Mucosa of stomach (tissue), 1 donor: ENCODE data around the gene NDUFB10.

Experiments used
- H3K27me3 ChIP-seq: one replicate; pipeline ENCODE4 v1.7.0; 2013; ENCODE audit warnings: mild to moderate bottlenecking, low read length; ENCODE audit not compliant: control insufficient read depth, insufficient read depth
- H3K36me3 ChIP-seq: one replicate; pipeline ENCODE4 v1.7.0; 2013; ENCODE audit warnings: low read length; ENCODE audit not compliant: control insufficient read depth, insufficient read depth
- H3K4me1 ChIP-seq: one replicate; pipeline ENCODE4 v1.7.0; 2013; ENCODE audit warnings: mild to moderate bottlenecking, low read length; ENCODE audit not compliant: control insufficient read depth, insufficient read depth
- H3K4me3 ChIP-seq: one replicate; pipeline ENCODE4 v1.7.0; 2013; ENCODE audit warnings: low read length
- H3K9ac ChIP-seq: one replicate; pipeline ENCODE4 v1.7.0; 2013; ENCODE audit warnings: mild to moderate bottlenecking, low read length, moderate library complexity
- H3K9me3 ChIP-seq: one replicate; pipeline ENCODE4 v1.7.0; 2013; ENCODE audit warnings: mild to moderate bottlenecking, low read length, moderate library complexity; ENCODE audit not compliant: control insufficient read depth
- donor health status: Pancreatic carcinoma.

NDUFB10 gene

GRCh38 chr16:2008009-2008526 is 48.7 kb downstream of the NDUFB10 start:
- Histone ChIP-seq H3K27me3 (no peaks in the 10 kb centered on the region), H3K9ac (peak overlapping the region; percentile 97), H3K4me1 (peaks cover 65% of the 10 kb centered on the region), H3K9me3 (no peaks in the 10 kb centered on the region), H3K36me3 (peaks cover 5% of the 10 kb centered on the region), H3K4me3 (peak overlapping the region; percentile 89)

GRCh38 chr16:2008631-2009163 is 49.4 kb downstream of the NDUFB10 start:
- H3K36me3 ChIP-seq = no peaks in the 10 kb centered on the region
- H3K4me3 ChIP-seq = peak overlapping the region; percentile 89
- H3K27me3 ChIP-seq = no peaks in the 10 kb centered on the region
- H3K9me3 ChIP-seq = no peaks in the 10 kb centered on the region
- H3K9ac ChIP-seq = peak overlapping the region; percentile 97
- peaks cover 61% of the 10 kb centered on the region for H3K4me1 ChIP-seq

GRCh38 chr16:2009164-2009711 is 49.9 kb downstream of the NDUFB10 start:
- Histone ChIP-seq H3K4me1 (peaks cover 56% of the 10 kb centered on the region), H3K9me3 (no peaks in the 10 kb centered on the region)

GRCh38 chr16:2009791-2010510 is 50.6 kb downstream of the NDUFB10 start, which contains the start of gene ZNF598:
ZNF598 (minus strand) TSS chr16:2009821.
- Histone ChIP-seq H3K4me1 (peaks cover 53% of the 10 kb centered on the region), H3K4me3 (peak within 1 kb of the TSS; percentile 89), H3K27me3 (no peaks in the 10 kb centered on the region), H3K9me3 (no peaks in the 10 kb centered on the region), H3K36me3 (no peaks in the 10 kb centered on the region), H3K9ac (peak within 1 kb of the TSS; percentile 97)

More at GRCh38 chr16:2009164-2009711, 49.9 kb downstream of the NDUFB10 start:
- Histone ChIP-seq H3K36me3 (no peaks in the 10 kb centered on the region), H3K9ac (peak overlapping the region; percentile 97), H3K27me3 (no peaks in the 10 kb centered on the region), H3K4me3 (peak overlapping the region; percentile 89)
